Type B pancreatic cell (in vitro differentiated cells): ENCODE measurements around the gene MTHFR. TPM values are rescaled to one million over a fixed set of nuclear protein-coding genes. Genes with fewer than 3 reads are reported as not detected.

Source experiments
- DNase-seq: peaks from one replicate; pipeline ENCODE4 v3.0.0; 2021; ENCODE audit warnings: mixed read lengths; ENCODE audit not compliant: unreplicated experiment; ENCODE audit errors: extremely low spot score
- H3K27ac Mint-ChIP-seq: 2 replicates; pipeline ENCODE4 v1.8.0; 2021; ENCODE audit warnings: mild to moderate bottlenecking, mixed read lengths
- H3K27me3 Mint-ChIP-seq: 2 replicates; pipeline ENCODE4 v1.8.0; 2021; ENCODE audit warnings: mixed read lengths
- H3K36me3 Mint-ChIP-seq: 2 replicates; pipeline ENCODE4 v1.8.0; 2021; ENCODE audit warnings: mixed read lengths
- H3K4me1 Mint-ChIP-seq: one replicate; pipeline ENCODE4 v1.8.0; 2021; ENCODE audit warnings: mixed read lengths; ENCODE audit not compliant: unreplicated experiment
- H3K4me3 Mint-ChIP-seq: 2 replicates; pipeline ENCODE4 v1.8.0; 2021; ENCODE audit warnings: mild to moderate bottlenecking, mixed read lengths
- H3K9me3 Mint-ChIP-seq: 2 replicates; pipeline ENCODE4 v1.8.0; 2021; ENCODE audit warnings: mixed read lengths
- total RNA-seq: library from RNA; stranded (reverse); gene quantifications from 2 replicates; pipeline ENCODE4 v1.2.1, GENCODE V29; 2021; ENCODE audit warnings: low replicate concordance
- TF ChIP-seq, protein P1 (sequence below): fragments of 200-600 bp; sonication (generic); conservative IDR thresholded peaks from 2 replicates; pipeline ENCODE4 v1.5.0; 2021; ENCODE audit warnings: antibody characterized with exemption, mild to moderate bottlenecking

The MTHFR gene
- total RNA-seq, 1 donor from 2014 or later = 30.1 TPM

DNA sequence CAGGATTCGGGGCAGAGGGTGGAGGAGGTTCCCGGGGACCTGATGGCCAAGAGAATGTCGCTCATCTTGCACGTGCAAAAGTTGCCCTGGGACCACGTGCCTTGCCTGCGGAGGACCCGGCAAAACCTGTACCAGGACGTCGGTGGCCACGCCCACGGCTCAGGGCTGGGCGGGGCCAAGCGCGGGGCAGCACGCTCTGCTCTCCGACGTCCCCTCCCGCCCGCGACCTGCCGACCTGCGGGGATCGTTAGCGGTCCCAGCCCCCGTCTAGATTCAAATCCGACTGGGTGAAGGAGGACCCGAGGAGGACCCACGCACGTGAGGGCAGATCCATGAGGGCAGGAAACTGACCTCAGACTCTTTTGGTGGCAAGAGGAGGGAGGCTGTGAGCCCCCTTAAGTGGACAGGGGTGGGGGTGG, 43.8 kb downstream of the MTHFR start, which contains the start of gene C1orf167:
TSS of gene C1orf167 (plus strand) at position 206 of the 419 bp plus-strand sequence. CDS start 2,208 bp downstream, outside the sequence.
- DNase-seq = no peak
- H3K9me3 Mint-ChIP-seq = no peaks in the 10 kb centered on the region
- H3K27ac Mint-ChIP-seq = no peak within 1 kb of the TSS
- H3K4me1 Mint-ChIP-seq = peaks cover 12% of the 10 kb centered on the region
- peaks cover 25% of the 10 kb centered on the region for H3K27me3 Mint-ChIP-seq
- H3K36me3 Mint-ChIP-seq = no peaks in the 10 kb centered on the region
- TF ChIP-seq, protein P1, sequence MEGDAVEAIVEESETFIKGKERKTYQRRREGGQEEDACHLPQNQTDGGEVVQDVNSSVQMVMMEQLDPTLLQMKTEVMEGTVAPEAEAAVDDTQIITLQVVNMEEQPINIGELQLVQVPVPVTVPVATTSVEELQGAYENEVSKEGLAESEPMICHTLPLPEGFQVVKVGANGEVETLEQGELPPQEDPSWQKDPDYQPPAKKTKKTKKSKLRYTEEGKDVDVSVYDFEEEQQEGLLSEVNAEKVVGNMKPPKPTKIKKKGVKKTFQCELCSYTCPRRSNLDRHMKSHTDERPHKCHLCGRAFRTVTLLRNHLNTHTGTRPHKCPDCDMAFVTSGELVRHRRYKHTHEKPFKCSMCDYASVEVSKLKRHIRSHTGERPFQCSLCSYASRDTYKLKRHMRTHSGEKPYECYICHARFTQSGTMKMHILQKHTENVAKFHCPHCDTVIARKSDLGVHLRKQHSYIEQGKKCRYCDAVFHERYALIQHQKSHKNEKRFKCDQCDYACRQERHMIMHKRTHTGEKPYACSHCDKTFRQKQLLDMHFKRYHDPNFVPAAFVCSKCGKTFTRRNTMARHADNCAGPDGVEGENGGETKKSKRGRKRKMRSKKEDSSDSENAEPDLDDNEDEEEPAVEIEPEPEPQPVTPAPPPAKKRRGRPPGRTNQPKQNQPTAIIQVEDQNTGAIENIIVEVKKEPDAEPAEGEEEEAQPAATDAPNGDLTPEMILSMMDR = no peak
- H3K4me3 Mint-ChIP-seq = no peak within 1 kb of the TSS

DNA sequence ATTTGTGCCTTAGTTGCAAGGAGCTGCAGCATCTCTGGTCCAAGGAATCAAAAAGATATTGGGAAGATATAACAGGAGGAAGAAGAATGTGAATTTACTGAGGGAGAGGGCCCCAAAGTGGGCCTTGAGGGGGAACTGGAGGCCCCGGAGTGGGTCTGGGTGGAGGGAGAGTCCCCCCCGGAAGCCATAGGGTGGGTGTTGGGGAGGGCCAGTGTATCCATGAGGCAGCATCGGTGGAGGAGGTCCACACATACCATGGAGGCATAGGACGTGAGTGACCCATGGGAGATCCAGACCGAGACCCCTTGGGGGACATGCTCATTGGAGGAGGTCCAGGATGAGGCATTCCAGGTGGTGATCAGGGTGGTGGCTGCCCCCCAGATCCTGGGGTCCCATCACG, 44.5 kb downstream of the MTHFR start:
- H3K9me3 Mint-ChIP-seq = no peaks in the 10 kb centered on the region
- H3K27me3 Mint-ChIP-seq = peaks cover 25% of the 10 kb centered on the region
- no peaks in the 10 kb centered on the region for H3K36me3 Mint-ChIP-seq
- peaks cover 12% of the 10 kb centered on the region for H3K4me1 Mint-ChIP-seq
- no peak overlapping the region for H3K4me3 Mint-ChIP-seq
- DNase-seq = no peak
- no peak overlapping the region for H3K27ac Mint-ChIP-seq
- TF ChIP-seq, protein P1 = no peak

DNA sequence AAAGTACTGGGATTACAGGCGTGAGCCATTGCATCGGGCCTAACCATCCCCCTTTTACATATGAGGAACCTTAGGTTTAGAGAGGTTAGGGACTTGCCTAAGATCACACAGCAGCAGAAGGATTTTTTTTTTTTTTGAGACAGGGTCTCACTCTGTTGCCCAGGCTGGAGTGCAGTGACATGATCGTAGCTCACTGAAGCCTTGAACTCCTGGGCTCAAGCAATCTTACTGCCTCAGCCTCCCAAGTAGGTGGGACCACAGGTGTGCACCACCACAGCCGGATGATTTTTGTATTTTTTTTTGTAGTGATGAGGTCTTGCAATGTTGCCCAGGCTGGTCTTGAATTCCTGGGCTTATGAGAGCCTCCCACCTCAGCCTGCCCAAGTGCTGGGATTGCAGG, 46.0 kb downstream of the MTHFR start:
- H3K27ac Mint-ChIP-seq = no peak overlapping the region
- DNase-seq = no peak
- peaks cover 25% of the 10 kb centered on the region for H3K27me3 Mint-ChIP-seq

DNA sequence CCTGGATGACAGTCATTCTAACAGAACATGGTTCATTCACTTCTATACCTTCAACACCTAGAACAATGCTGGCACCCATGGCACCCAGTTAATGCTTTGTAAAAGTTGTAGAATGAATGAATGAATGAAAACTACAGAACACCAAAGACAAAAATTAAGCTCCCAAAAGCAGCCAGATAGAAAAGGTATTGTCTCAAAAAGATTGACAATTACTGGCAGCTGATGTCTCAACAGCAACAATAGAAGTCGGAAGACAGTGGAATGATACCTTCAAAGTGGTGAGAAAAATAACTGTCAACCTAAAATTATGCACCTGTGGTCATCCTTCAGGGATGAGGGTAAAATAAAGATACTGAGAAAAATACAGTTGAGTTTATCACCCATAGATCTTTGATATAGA, 48.7 kb downstream of the MTHFR start:
- no peak for DNase-seq
- Mint-ChIP-seq H3K9me3 (no peaks in the 10 kb centered on the region), H3K36me3 (no peaks in the 10 kb centered on the region), H3K27me3 (peaks cover 14% of the 10 kb centered on the region), H3K4me1 (peaks cover 7% of the 10 kb centered on the region), H3K4me3 (no peak overlapping the region), H3K27ac (no peak overlapping the region)
- TF ChIP-seq, protein P1 = no peak

More for the DNA sequence above, 46.0 kb downstream of the MTHFR start:
- Mint-ChIP-seq H3K4me3 (no peak overlapping the region), H3K4me1 (peaks cover 12% of the 10 kb centered on the region), H3K9me3 (no peaks in the 10 kb centered on the region), H3K36me3 (no peaks in the 10 kb centered on the region)
- TF ChIP-seq, protein P1 = no peak

DNA sequence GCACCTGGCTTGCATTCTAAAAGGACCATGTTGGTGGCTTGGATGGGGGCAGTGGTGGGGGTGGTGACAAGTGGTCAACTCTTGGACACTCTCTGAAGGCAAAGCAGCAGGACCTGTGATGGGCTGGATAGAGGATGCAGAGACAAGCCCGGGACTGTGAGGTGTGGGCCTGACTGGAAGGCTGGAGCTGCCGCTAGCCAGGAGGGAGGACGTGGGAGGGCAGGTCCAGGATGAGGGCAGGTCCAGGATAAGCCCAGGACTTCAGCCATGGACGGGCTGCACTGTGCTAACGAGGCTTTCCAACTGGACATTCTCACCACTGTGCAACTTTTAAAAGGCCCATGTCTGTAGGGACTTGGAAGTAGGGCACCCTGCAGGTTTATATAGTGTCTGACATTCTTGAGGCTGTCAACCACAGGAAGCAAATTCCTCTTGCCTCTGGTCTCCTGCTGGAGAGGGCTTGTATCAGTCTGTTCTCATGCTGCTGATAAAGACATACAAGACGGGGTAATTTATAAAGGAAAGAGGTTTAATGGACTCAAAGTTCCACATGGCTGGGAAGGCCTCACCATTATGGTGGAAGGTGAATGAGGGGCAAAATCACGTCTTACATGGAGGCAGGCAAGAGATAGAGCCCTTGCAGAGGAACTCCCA, 52.1 kb downstream of the MTHFR start:
- TF ChIP-seq, protein P1 = no peak
- DNase-seq = no peak
- peaks cover 10% of the 10 kb centered on the region for H3K4me1 Mint-ChIP-seq
- H3K4me3 Mint-ChIP-seq = no peak overlapping the region
- H3K27ac Mint-ChIP-seq = no peak overlapping the region
- H3K36me3 Mint-ChIP-seq = no peaks in the 10 kb centered on the region
- no peaks in the 10 kb centered on the region for H3K9me3 Mint-ChIP-seq
- H3K27me3 Mint-ChIP-seq = no peaks in the 10 kb centered on the region
